Naive thymus-derived CD4-positive, alpha-beta T cell (primary cell): ENCODE measurements around the gene CAMK2A. TPM values are rescaled to one million over a fixed set of nuclear protein-coding genes. Genes with fewer than 3 reads are reported as not detected.

Source experiments
- ATAC-seq: fragments of 150-1000 bp; cut with Tn5 transposase; 2 replicates; pipeline ENCODE4 v1.10.0; 2021; ENCODE audit warnings: mild to moderate bottlenecking, moderate library complexity
- CTCF ChIA-PET: fragments of 350-600 bp; sonication (Branson Sonifier 250); formaldehyde crosslinking; loops from one replicate; lab custom pipeline; 2021; ENCODE audit warnings: antibody characterized with exemption; lab: Charles Lee
- POLR2A ChIA-PET: fragments of 350-600 bp; sonication (Branson Sonifier 250); formaldehyde crosslinking; loops from one replicate; lab custom pipeline; 2021; ENCODE audit warnings: antibody characterized with exemption, inconsistent platforms; lab: Charles Lee
- DNase-seq, 9 donors: peaks; one replicate each; pipeline versions ENCODE4 v3.0.0 to v3.0.0-alpha.2; 2020 to 2022; ENCODE audit warnings: mixed read lengths in 1 of 9
- H3K27ac ChIP-seq: one replicate; pipeline ENCODE4 v1.7.0; 2013; ENCODE audit warnings: mild to moderate bottlenecking, low read depth, low read length, moderate library complexity
- H3K27me3 ChIP-seq, 2 donors: one replicate each; pipeline ENCODE4 v1.7.0; 2013; ENCODE audit warnings: low read length in 2 of 2, mild to moderate bottlenecking in 2 of 2, moderate library complexity in 2 of 2; ENCODE audit not compliant: control insufficient read depth in 2 of 2, insufficient read depth in 2 of 2
- H3K36me3 ChIP-seq, 3 experiments: 1 replicate in 2 of 3; 2 replicates in 1 of 3; pipeline ENCODE4 v1.7.0; 2013; ENCODE audit warnings: low read length in 3 of 3, mild to moderate bottlenecking in 3 of 3, moderate library complexity in 1 of 3; ENCODE audit not compliant: insufficient read depth in 3 of 3, control insufficient read depth in 2 of 3
- H3K4me1 ChIP-seq, 2 donors: one replicate each; pipeline ENCODE4 v1.7.0; 2013; ENCODE audit warnings: low read length in 2 of 2, mild to moderate bottlenecking in 2 of 2, moderate library complexity in 1 of 2; ENCODE audit not compliant: control insufficient read depth in 2 of 2, insufficient read depth in 2 of 2
- H3K4me3 ChIP-seq: 2 replicates; pipeline ENCODE4 v1.7.0; 2013; ENCODE audit warnings: mild to moderate bottlenecking, low read length
- H3K9me3 ChIP-seq, 3 experiments: 1 replicate in 2 of 3; 2 replicates in 1 of 3; pipeline ENCODE4 v1.7.0; 2013; ENCODE audit warnings: low read length in 3 of 3; ENCODE audit not compliant: control insufficient read depth in 2 of 3
- H3K27ac Mint-ChIP-seq, 9 donors: one replicate each; pipeline ENCODE4 v1.8.0; 2020 to 2022; ENCODE audit warnings: mixed read lengths in 9 of 9, mild to moderate bottlenecking in 8 of 9, moderate library complexity in 5 of 9, inconsistent platforms in 2 of 9
- H3K27me3 Mint-ChIP-seq, 5 donors: one replicate each; pipeline ENCODE4 v1.8.0; 2021 to 2022; ENCODE audit warnings: mixed read lengths in 5 of 5, mild to moderate bottlenecking in 1 of 5
- H3K36me3 Mint-ChIP-seq, 5 donors: one replicate each; pipeline ENCODE4 v1.8.0; 2020 to 2022; ENCODE audit warnings: mixed read lengths in 5 of 5, mild to moderate bottlenecking in 3 of 5, inconsistent platforms in 1 of 5
- H3K4me1 Mint-ChIP-seq, 7 donors: one replicate each; pipeline ENCODE4 v1.8.0; 2020 to 2022; ENCODE audit warnings: mixed read lengths in 7 of 7, mild to moderate bottlenecking in 3 of 7, inconsistent platforms in 1 of 7
- H3K4me3 Mint-ChIP-seq, 10 donors: one replicate each; pipeline ENCODE4 v1.8.0; 2020 to 2022; ENCODE audit warnings: mild to moderate bottlenecking in 10 of 10, mixed read lengths in 10 of 10, moderate library complexity in 6 of 10, inconsistent platforms in 2 of 10
- H3K9me3 Mint-ChIP-seq, 11 donors: one replicate each; pipeline ENCODE4 v1.8.0; 2020 to 2022; ENCODE audit warnings: mixed read lengths in 11 of 11, mild to moderate bottlenecking in 4 of 11, inconsistent platforms in 1 of 11, moderate library complexity in 1 of 11
- intact Hi-C, 2 donors: fragments of 100-400 bp; cut with micrococcal nuclease; formaldehyde crosslinking; loops; one replicate each; pipeline ENCODE4 v1.15.1; 2023
- polyA plus RNA-seq, 2 donors: library from polyadenylated mRNA; unstranded; fragments of 300-500 nt; fragmentation: Illumina TruSeq; gene quantifications; one replicate each; pipeline ENCODE4 v1.2.3, GENCODE V29; 2021
- total RNA-seq, 6 experiments: library from RNA in 5 of 6; stranded (reverse) in 5 of 6; gene quantifications; 1 replicate in 5 of 6; 2 replicates in 1 of 6; pipeline ENCODE4 v1.2.3 and lab custom pipeline; 2021 to 2026

Gene CAMK2A
- total and polyA plus RNA-seq, 7 experiments from 2014 or later = not detected

GRCh38 chr5:150184006-150184405 lies 105.6 kb downstream of the CAMK2A start:
- Mint-ChIP-seq H3K27ac (no peak overlapping the region), H3K9me3 (no peaks in the 10 kb centered on the region), H3K4me3 (no peak overlapping the region), H3K36me3 (no peaks in the 10 kb centered on the region), H3K4me1 (peaks cover 0 to 3% (median 0%) of the 10 kb centered on the region in 7 donors), H3K27me3 (peaks cover 3 to 19% (median 10%) of the 10 kb centered on the region in 5 donors)
- H3K27ac ChIP-seq = no peak overlapping the region
- CTCF ChIA-PET = no interaction called here
- no peaks in the 10 kb centered on the region for H3K9me3 ChIP-seq
- no peaks in the 10 kb centered on the region for H3K27me3 ChIP-seq
- ATAC-seq (no peak), DNase-seq (no peak)
- no peaks in the 10 kb centered on the region for H3K4me1 ChIP-seq
- intact Hi-C loops = no loop called here
- POLR2A ChIA-PET = no interaction called here
- H3K36me3 ChIP-seq = no peaks in the 10 kb centered on the region
- H3K4me3 ChIP-seq = no peak overlapping the region

- CTCF ChIA-PET = no interaction called here
- POLR2A ChIA-PET = no interaction called here
- DNase-seq = no peak
Observed at GRCh38 chr5:150183436-150183835, 106.1 kb downstream of the CAMK2A start.

GRCh38 chr5:150182774-150183173 lies 106.8 kb downstream of the CAMK2A start:
- CTCF ChIA-PET = no interaction called here
- H3K4me1 ChIP-seq = no peaks in the 10 kb centered on the region
- no peaks in the 10 kb centered on the region for H3K27me3 ChIP-seq
- intact Hi-C loops = no loop called here
- no peak overlapping the region for H3K4me3 Mint-ChIP-seq
- peaks cover 0 to 12% (median 6%) of the 10 kb centered on the region in 5 donors for H3K27me3 Mint-ChIP-seq
- DNase-seq = no peak
- no peaks in the 10 kb centered on the region for H3K9me3 Mint-ChIP-seq
- peaks cover 0 to 3% (median 0%) of the 10 kb centered on the region in 7 donors for H3K4me1 Mint-ChIP-seq
- no peaks in the 10 kb centered on the region for H3K9me3 ChIP-seq
- H3K27ac ChIP-seq = no peak overlapping the region
- ATAC-seq = no peak
- no peak overlapping the region for H3K27ac Mint-ChIP-seq
- POLR2A ChIA-PET = no interaction called here
- no peak overlapping the region for H3K4me3 ChIP-seq
- H3K36me3 ChIP-seq = no peaks in the 10 kb centered on the region
- H3K36me3 Mint-ChIP-seq = no peaks in the 10 kb centered on the region

More at GRCh38 chr5:150183436-150183835, 106.1 kb downstream of the CAMK2A start:
- peaks cover 0 to 3% (median 0%) of the 10 kb centered on the region in 7 donors for H3K4me1 Mint-ChIP-seq
- no peak overlapping the region for H3K27ac Mint-ChIP-seq
- Histone ChIP-seq H3K27ac (no peak overlapping the region), H3K9me3 (no peaks in the 10 kb centered on the region), H3K4me1 (no peaks in the 10 kb centered on the region), H3K4me3 (no peak overlapping the region), H3K36me3 (no peaks in the 10 kb centered on the region), H3K27me3 (no peaks in the 10 kb centered on the region)
- intact Hi-C loops = no loop called here
- H3K9me3 Mint-ChIP-seq = no peaks in the 10 kb centered on the region
- no peaks in the 10 kb centered on the region for H3K36me3 Mint-ChIP-seq
- H3K27me3 Mint-ChIP-seq = peaks cover 0 to 14% (median 7%) of the 10 kb centered on the region in 5 donors
- H3K4me3 Mint-ChIP-seq = no peak overlapping the region
- no peak for ATAC-seq

DNA sequence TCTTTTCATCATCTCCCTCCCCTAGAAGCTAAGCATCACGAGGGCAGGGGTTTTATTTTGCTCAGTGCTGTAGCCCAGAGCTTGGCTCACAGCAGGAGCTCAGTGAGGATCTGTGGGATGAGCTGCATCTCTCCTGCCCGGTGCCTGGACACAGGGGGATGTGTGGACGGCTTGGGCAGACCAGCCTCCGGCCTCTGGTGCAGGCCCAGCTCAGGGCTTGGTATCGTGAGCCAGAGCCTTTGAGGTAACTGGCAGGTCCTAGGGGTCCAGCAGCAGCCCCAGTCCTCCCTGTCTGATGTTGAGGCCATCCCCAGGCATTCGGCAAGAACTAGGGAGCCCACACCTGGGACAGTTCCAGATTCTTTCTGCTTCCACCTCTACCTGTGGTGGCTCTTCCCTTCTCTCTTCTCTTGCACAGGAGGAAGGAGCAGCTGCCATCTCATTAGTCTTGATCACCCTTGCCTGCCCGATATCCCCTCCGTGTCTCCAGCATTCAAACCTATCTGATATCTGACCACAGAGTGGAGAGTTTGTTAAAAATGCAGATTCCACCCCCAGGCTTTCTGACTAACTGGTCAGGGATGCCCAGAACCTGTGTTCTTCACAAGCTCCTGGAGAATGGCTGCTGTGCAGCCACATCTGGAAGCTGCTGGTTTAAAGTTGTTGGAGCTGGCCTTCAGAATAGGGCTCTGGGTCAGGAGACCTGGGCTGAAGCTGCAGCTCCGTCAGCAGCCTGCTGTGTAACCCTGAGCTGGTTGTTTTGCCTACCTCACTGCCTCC lies 107.6 kb downstream of the CAMK2A start:
- Histone ChIP-seq H3K4me3 (no peak overlapping the region), H3K4me1 (no peaks in the 10 kb centered on the region), H3K36me3 (no peaks in the 10 kb centered on the region), H3K27me3 (no peaks in the 10 kb centered on the region), H3K9me3 (no peaks in the 10 kb centered on the region), H3K27ac (no peak overlapping the region)
- H3K4me1 Mint-ChIP-seq = peaks cover 0 to 3% (median 0%) of the 10 kb centered on the region in 7 donors
- H3K36me3 Mint-ChIP-seq = no peaks in the 10 kb centered on the region
- no peak for DNase-seq
- POLR2A ChIA-PET = no interaction called here
- intact Hi-C loops = no loop called here
- H3K27ac Mint-ChIP-seq = no peak overlapping the region
- H3K27me3 Mint-ChIP-seq = peaks cover 0 to 9% (median 0%) of the 10 kb centered on the region in 5 donors
- no peak overlapping the region for H3K4me3 Mint-ChIP-seq
- CTCF ChIA-PET = no interaction called here
- no peaks in the 10 kb centered on the region for H3K9me3 Mint-ChIP-seq
- ATAC-seq = no peak

- no peak overlapping the region for H3K27ac Mint-ChIP-seq
- intact Hi-C loops = no loop called here
- CTCF ChIA-PET = no interaction called here
Observed at GRCh38 chr5:150181027-150181426, 108.5 kb downstream of the CAMK2A start.

DNA sequence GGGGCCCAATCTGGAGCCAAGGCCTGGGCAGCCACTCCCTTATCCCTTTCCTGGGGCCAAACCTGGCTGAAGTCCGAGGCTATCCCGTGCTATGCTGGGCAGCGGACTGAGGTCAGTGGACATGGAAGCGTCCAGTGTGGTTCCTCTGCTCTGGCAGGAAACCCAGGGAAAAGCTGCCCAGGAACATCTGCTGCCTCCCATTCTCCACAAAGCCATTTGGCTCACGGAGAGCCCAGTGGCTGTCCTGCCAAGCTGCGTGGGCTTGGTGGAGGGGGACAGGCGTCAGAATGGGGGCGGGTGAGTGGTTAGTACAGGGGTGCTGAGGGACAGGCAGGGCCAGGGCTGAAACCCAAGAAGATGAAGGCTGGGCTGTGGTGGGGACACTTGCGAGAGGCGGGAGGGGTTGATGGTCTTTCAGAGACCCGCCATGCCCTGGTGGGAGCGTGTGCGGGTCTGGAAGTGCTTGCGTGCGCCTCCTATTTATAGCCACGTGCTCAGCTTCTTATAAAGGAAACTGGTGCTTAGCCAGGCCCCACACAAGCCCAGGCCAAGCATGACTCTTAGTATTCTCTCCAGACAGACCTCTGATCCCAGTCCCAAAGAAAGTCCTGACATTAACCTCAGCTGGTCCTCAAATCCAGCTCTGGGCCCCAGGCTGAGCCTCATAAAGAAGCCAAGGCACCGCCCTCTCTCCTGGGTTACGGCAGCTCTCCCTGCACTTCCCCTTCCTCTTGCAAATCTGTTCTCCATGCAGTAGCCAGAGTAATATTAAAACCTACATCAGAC lies 109.1 kb downstream of the CAMK2A start:
- ATAC-seq = no peak
- Mint-ChIP-seq H3K9me3 (no peaks in the 10 kb centered on the region), H3K27ac (no peak overlapping the region), H3K36me3 (no peaks in the 10 kb centered on the region), H3K4me1 (peaks cover 0 to 5% (median 0%) of the 10 kb centered on the region in 7 donors), H3K4me3 (no peak overlapping the region), H3K27me3 (peaks cover 0 to 9% (median 0%) of the 10 kb centered on the region in 5 donors)
- intact Hi-C loops = no loop called here
- Histone ChIP-seq H3K27me3 (no peaks in the 10 kb centered on the region), H3K27ac (no peak overlapping the region), H3K9me3 (no peaks in the 10 kb centered on the region), H3K4me1 (no peaks in the 10 kb centered on the region), H3K4me3 (no peak overlapping the region), H3K36me3 (no peaks in the 10 kb centered on the region)
- ChIA-PET POLR2A (no interaction called here), CTCF (no interaction called here)
- no peak for DNase-seq

More at GRCh38 chr5:150181027-150181426, 108.5 kb downstream of the CAMK2A start:
- Mint-ChIP-seq H3K36me3 (no peaks in the 10 kb centered on the region), H3K4me3 (no peak overlapping the region), H3K9me3 (no peaks in the 10 kb centered on the region), H3K4me1 (peaks cover 0 to 3% (median 0%) of the 10 kb centered on the region in 7 donors), H3K27me3 (peaks cover 0 to 9% (median 0%) of the 10 kb centered on the region in 5 donors)
- no peaks in the 10 kb centered on the region for H3K4me1 ChIP-seq
- H3K9me3 ChIP-seq = no peaks in the 10 kb centered on the region
- no peaks in the 10 kb centered on the region for H3K27me3 ChIP-seq
- ATAC-seq = no peak
- no peak overlapping the region for H3K4me3 ChIP-seq
- no peak for DNase-seq
- POLR2A ChIA-PET = no interaction called here
- H3K27ac ChIP-seq = no peak overlapping the region
- no peaks in the 10 kb centered on the region for H3K36me3 ChIP-seq
